NCI-H526 treated with DMSO at 0.1 percent for 48 hours (cell line): ENCODE measurements around the gene PRR23C.

ENCODE experiments used
- DNase-seq: peaks from one replicate; lab custom pipeline; 2025; lab: John Stamatoyannopoulos, UW

PRR23C gene

GRCh38 chr3:138995706-138996105, 49.0 kb downstream of the PRR23C start:
- no peak for DNase-seq
